SK-N-SH treated with all-trans-retinoic acid at 6 μM for 48 hours (cell line): ENCODE data around the gene GRAMD1B.
"Not testable (repeated sequence)": the region's sequence is repeated elsewhere in the genome, so short reads cannot be mapped to it uniquely, and the experiment has no call there.

Experiments
- ATAC-seq: fragments of 200-7000 bp; cut with Tn5 transposase; 3 replicates; pipeline ENCODE4 v1.9.1; 2020; ENCODE audit warnings: mild to moderate bottlenecking, moderate library complexity
- ARNTL ChIP-seq: fragments of 450-650 bp; formaldehyde crosslinking; IDR thresholded peaks from 2 replicates; pipeline ENCODE4 v1.5.0; 2020; ENCODE audit warnings: low read depth, mild to moderate bottlenecking, moderate library complexity, borderline replicate concordance
- BACH2 ChIP-seq: fragments of 250-450 bp; sonication (Bioruptor Pico); IDR thresholded peaks from 2 replicates; pipeline ENCODE4 v1.9.0; 2021; ENCODE audit warnings: mild to moderate bottlenecking, borderline replicate concordance
- CSRNP3 ChIP-seq: fragments of 250-450 bp; sonication (Bioruptor Pico); IDR thresholded peaks from 2 replicates; pipeline ENCODE4 v1.5.1; 2021; ENCODE audit warnings: mild to moderate bottlenecking, moderate library complexity
- ESRRG ChIP-seq: fragments of 250-450 bp; sonication (Bioruptor Pico); IDR thresholded peaks from 2 replicates; pipeline ENCODE4 v1.6.1; 2021; ENCODE audit warnings: mild to moderate bottlenecking
- GLIS3 ChIP-seq: fragments of 250-450 bp; sonication (Bioruptor Pico); IDR thresholded peaks from 2 replicates; pipeline ENCODE4 v1.5.0; 2020; ENCODE audit warnings: mild to moderate bottlenecking, moderate library complexity
- ISL1 ChIP-seq: fragments of 250-450 bp; sonication (Bioruptor Pico); IDR thresholded peaks from 2 replicates; pipeline ENCODE4 v2.1.2; 2022; ENCODE audit warnings: mild to moderate bottlenecking, moderate library complexity
- OSR1 ChIP-seq: fragments of 250-450 bp; sonication (Bioruptor Pico); IDR thresholded peaks from 2 replicates; pipeline ENCODE4 v1.8.0; 2022; ENCODE audit warnings: moderate library complexity, mild to moderate bottlenecking, inconsistent platforms
- PPARA ChIP-seq: fragments of 250-450 bp; sonication (Bioruptor Pico); IDR thresholded peaks from 2 replicates; pipeline ENCODE4 v1.5.0; 2020; ENCODE audit warnings: mild to moderate bottlenecking, borderline replicate concordance
- RARB ChIP-seq: fragments of 250-450 bp; sonication (Bioruptor Pico); IDR thresholded peaks from 2 replicates; pipeline ENCODE4 v1.8.0; 2021; ENCODE audit warnings: mild to moderate bottlenecking, moderate library complexity
- SNAI2 ChIP-seq: fragments of 250-450 bp; sonication (Bioruptor Pico); IDR thresholded peaks from 2 replicates; pipeline ENCODE4 v1.5.0; 2020; ENCODE audit warnings: mild to moderate bottlenecking, moderate library complexity
- TOX ChIP-seq: fragments of 250-450 bp; sonication (Bioruptor Pico); IDR thresholded peaks from 2 replicates; pipeline ENCODE4 v1.8.0; 2021; ENCODE audit warnings: mild to moderate bottlenecking, moderate library complexity, borderline replicate concordance
- TSHZ2 ChIP-seq: fragments of 250-450 bp; sonication (Bioruptor Pico); IDR thresholded peaks from 2 replicates; pipeline ENCODE4 v1.5.0; 2020; ENCODE audit warnings: mild to moderate bottlenecking, moderate library complexity
- ZC3H10 ChIP-seq: fragments of 250-450 bp; sonication (Bioruptor Pico); IDR thresholded peaks from 2 replicates; pipeline ENCODE4 v1.5.1; 2021; ENCODE audit warnings: mild to moderate bottlenecking, moderate library complexity
- ZFP3 ChIP-seq: fragments of 250-450 bp; sonication (Bioruptor Pico); IDR thresholded peaks from 2 replicates; pipeline ENCODE4 v1.5.0; 2020; ENCODE audit warnings: mild to moderate bottlenecking, moderate library complexity
- ZFP30 ChIP-seq: fragments of 450-650 bp; formaldehyde crosslinking; IDR thresholded peaks from 2 replicates; pipeline ENCODE4 v1.5.0; 2022; ENCODE audit warnings: mild to moderate bottlenecking, moderate library complexity
- ZNF565 ChIP-seq: fragments of 450-650 bp; formaldehyde crosslinking; conservative IDR thresholded peaks from 2 replicates; pipeline ENCODE4 v1.5.0; 2020; ENCODE audit warnings: low read depth, mild to moderate bottlenecking, moderate library complexity
- ZNF70 ChIP-seq: fragments of 450-650 bp; formaldehyde crosslinking; IDR thresholded peaks from 2 replicates; pipeline ENCODE4 v1.5.0; 2020; ENCODE audit warnings: mild to moderate bottlenecking, moderate library complexity
- ZNF8 ChIP-seq: fragments of 450-650 bp; formaldehyde crosslinking; IDR thresholded peaks from 2 replicates; pipeline ENCODE4 v1.5.0; 2020; ENCODE audit warnings: mild to moderate bottlenecking, moderate library complexity
- TF ChIP-seq, protein P1 (sequence below): fragments of 250-450 bp; sonication (Bioruptor Pico); IDR thresholded peaks from 2 replicates; pipeline ENCODE4 v1.5.1; 2020; ENCODE audit warnings: low read depth, mild to moderate bottlenecking, moderate library complexity

GRAMD1B gene

DNA sequence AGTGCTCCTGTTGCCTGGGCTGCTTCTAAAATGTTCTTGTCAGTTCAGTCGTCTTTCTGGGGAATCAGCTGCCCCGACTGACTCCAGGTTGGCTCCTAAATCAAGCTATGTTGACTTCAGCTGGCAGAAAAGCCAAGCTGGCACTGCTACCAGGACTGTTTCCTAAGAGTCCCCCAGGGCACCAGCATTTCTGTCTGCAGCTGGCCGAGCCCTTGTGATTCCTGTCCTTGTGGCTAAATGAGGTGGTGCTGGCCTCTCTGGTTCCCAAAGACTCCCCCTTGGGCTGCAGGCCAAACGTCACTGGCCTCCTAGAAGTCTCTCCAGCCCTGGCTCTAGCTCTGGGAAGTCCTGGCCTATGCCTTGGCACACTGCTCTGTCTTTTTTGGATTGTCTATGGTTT is 31.1 kb downstream of the GRAMD1B start (continued):
- no peak for TF ChIP-seq CSRNP3 (CRISPR knock-in tag)
- TF ChIP-seq ZFP3, result no peak

DNA sequence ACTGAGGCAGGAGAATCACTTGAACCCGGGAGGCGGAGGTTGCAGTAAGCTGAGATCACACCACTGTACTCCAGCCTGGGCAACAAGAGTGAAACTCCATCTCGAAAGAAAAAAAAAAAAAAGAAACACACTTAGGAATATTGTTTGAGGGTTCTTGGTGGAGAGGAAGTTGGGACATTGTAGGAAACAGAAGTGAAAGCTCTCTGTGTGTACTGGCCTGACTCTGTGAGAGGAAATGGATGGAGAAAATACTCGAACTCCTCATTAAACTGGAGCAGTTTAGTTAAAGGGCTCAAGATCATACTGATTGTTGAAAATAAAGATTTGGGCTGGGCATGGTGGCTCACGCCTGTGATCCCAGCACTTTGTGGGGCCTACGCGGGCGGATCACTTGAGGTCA is 35.6 kb downstream of the GRAMD1B start:
- not testable (repeated sequence) for ATAC-seq

DNA sequence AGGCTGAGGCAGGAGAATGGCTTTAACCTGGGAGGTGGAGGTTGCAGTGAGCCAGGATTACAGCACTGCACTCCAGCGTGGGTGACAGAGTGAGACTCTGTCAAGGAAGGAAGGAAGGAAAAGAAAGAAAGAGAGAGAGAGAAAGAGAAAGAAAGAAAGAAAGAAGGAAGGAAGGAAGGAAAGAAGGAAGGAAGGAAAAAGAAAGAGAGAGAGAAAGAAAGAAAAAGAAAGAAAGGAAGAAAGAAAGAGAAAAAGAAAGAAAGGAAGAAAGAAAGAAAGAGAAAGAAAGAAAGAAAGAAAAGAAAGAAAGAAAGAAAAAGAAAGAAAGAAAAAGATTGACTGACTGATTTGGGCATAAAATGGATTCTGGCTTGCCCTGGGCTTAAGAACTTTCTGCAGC is 36.1 kb downstream of the GRAMD1B start:
- ATAC-seq, result not testable (repeated sequence)

DNA sequence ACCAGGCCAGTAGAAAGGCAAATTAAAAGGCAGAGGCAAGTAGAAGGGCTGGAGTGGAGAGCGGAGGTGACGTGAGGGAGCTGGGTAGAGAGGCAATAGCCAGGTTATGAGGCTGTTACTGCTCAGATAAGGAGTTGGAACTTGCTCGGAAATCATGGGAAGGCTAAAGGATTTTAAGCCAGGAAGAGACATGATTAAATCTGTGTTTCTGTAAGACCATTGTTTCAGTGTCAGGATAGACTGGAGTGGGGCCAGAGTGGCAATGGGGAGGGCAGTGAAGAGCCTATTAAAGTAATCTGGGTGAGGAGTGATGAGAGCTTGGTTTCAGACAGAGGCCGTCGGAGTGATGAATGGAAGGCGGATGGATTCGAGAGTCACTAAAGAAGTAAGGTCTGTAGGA is 39.0 kb downstream of the GRAMD1B start:
- ATAC-seq, result no peak
- no peak for TF ChIP-seq OSR1 (CRISPR knock-in tag)
- no peak for TF ChIP-seq CSRNP3 (CRISPR knock-in tag)
- 0 out of 2 replicates have a peak, but pooled peaks have one; percentile 32 for TF ChIP-seq ZFP3
- TF ChIP-seq TOX, result no peak
- no peak for TF ChIP-seq GLIS3 (CRISPR knock-in tag)
- TF ChIP-seq PPARA (CRISPR knock-in tag), result no peak
- no peak for TF ChIP-seq SNAI2 (CRISPR knock-in tag)
- no peak for TF ChIP-seq ZC3H10 (CRISPR knock-in tag)

DNA sequence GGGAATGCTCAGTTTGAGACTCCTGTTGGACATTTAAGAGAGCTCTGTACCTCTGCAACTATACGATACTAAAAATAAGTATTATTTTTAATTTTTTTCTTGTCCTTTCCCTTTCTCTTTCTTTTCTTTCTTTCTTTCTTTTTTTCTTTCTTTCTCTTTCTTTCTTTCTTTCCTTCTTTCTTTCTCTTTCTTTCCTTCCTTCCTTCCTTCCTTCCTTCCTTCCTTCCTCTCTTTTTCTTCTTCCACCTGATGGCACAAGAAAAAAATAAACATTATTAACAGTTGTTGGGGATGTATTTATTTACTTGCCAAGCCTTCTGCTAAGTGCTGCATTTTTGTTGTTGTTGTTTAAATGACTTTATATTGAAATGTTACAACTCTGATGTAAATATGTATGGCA is 39.5 kb downstream of the GRAMD1B start:
- no peak for TF ChIP-seq RARB (CRISPR knock-in tag)
- no peak for TF ChIP-seq BACH2 (CRISPR knock-in tag)
- no peak for TF ChIP-seq ESRRG (CRISPR knock-in tag)
- TF ChIP-seq, protein P1, sequence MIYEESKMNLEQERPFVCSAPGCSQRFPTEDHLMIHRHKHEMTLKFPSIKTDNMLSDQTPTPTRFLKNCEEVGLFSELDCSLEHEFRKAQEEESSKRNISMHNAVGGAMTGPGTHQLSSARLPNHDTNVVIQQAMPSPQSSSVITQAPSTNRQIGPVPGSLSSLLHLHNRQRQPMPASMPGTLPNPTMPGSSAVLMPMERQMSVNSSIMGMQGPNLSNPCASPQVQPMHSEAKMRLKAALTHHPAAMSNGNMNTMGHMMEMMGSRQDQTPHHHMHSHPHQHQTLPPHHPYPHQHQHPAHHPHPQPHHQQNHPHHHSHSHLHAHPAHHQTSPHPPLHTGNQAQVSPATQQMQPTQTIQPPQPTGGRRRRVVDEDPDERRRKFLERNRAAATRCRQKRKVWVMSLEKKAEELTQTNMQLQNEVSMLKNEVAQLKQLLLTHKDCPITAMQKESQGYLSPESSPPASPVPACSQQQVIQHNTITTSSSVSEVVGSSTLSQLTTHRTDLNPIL (CRISPR knock-in tag), result no peak
- TF ChIP-seq CSRNP3 (CRISPR knock-in tag), result no peak
- TF ChIP-seq ZC3H10 (CRISPR knock-in tag), result no peak
- no peak for TF ChIP-seq ZNF8
- no peak for TF ChIP-seq TOX
- no peak for TF ChIP-seq SNAI2 (CRISPR knock-in tag)
- no peak for TF ChIP-seq ZFP30 (CRISPR knock-in tag)
- TF ChIP-seq OSR1 (CRISPR knock-in tag), result no peak
- no peak for TF ChIP-seq GLIS3 (CRISPR knock-in tag)
- TF ChIP-seq ZNF70 (CRISPR knock-in tag), result no peak
- TF ChIP-seq PPARA (CRISPR knock-in tag), result no peak
- no peak for TF ChIP-seq ISL1 (CRISPR knock-in tag)
- no peak for TF ChIP-seq ARNTL (CRISPR knock-in tag)
- no peak for TF ChIP-seq ZNF565 (CRISPR knock-in tag)
- no peak for TF ChIP-seq TSHZ2 (CRISPR knock-in tag)
- no peak for TF ChIP-seq ZFP3
- ATAC-seq, result no peak
